GM12801 (cell line): ENCODE data around the gene MLLT3.

Experiments
- TF ChIP-seq, protein P1 (sequence below): IDR thresholded peaks from one replicate; pipeline ENCODE4 v1.5.1; 2011; ENCODE audit warnings: control low read depth; ENCODE audit not compliant: insufficient read length; ENCODE audit errors: extremely low read depth

MLLT3 gene

DNA sequence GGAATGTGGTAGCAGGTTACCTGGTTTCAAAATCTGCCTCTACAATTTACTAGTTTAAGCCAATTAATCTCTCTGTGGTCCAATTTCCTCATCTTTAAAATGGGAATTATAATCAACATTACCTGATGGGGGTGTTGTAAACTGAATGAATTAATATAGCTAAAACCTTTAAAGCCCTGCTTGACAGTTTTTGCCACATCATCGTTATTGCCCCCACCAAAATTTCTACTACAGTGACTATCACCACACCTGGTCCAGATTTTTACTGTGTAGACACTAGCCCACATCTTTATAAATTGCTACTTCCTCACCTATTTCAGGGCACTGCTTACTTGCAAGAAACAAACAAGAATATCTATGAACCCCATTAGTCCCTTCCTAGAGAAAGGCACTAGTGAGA lies 65.0 kb downstream of the MLLT3 start:
- TF ChIP-seq, protein P1, sequence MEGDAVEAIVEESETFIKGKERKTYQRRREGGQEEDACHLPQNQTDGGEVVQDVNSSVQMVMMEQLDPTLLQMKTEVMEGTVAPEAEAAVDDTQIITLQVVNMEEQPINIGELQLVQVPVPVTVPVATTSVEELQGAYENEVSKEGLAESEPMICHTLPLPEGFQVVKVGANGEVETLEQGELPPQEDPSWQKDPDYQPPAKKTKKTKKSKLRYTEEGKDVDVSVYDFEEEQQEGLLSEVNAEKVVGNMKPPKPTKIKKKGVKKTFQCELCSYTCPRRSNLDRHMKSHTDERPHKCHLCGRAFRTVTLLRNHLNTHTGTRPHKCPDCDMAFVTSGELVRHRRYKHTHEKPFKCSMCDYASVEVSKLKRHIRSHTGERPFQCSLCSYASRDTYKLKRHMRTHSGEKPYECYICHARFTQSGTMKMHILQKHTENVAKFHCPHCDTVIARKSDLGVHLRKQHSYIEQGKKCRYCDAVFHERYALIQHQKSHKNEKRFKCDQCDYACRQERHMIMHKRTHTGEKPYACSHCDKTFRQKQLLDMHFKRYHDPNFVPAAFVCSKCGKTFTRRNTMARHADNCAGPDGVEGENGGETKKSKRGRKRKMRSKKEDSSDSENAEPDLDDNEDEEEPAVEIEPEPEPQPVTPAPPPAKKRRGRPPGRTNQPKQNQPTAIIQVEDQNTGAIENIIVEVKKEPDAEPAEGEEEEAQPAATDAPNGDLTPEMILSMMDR = no peak

DNA sequence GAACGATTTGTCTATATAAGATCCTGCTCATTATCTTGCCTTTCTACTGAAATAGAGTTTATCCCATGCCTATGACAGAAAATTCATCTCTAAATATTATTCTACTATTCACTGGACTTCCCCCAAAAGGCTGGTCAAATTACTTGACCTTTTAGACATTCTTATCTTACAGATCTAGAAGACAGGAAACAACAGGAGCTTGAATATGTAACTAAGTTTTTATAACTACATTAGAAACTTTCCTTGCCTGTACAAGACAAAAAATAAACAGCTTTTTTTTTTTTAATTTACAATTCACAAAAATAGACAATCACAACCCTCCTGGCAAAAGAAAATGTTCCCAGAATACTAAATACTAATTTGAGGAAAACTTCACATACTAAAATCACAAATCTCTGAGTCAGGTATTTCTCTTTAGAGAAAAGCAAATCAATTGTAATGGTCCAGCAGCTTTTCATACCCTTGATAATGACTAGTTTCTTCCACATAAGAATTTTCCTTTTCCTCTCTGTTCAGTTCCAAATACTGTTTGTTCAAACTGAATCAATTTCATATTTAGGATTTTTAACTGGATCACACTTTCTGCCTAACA lies 68.6 kb downstream of the MLLT3 start:
- TF ChIP-seq, protein P1 = no peak

DNA sequence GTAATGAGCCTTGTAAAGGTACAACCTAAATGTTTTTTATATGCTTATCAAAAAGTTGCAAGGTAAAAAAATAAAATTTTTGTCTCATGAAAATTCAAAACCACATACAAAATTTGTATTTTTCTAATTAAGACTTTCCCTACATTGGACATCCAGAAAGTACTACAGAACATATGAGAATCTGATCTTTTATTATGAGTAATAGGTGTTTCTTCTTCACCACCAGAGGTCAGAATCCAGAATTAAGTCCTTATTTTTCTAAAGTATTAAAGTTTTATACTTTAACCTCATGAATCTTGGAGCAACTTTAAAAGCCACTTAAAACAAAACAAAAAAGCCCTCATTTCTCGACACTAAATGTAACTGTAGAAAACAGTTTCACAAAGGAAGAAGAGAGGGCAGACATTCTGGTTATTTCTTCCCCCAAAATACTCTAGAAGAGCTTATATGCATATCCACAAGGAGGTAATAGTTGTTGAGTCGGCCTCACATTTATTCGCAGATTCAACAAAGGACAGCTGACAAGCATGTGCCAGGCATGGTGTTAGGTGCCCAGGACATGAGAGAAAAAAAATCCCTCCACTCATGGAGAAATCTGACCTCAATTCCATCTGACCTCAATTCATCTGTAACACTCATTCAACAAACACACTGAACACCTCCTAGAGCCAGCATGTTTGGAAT lies 69.3 kb downstream of the MLLT3 start:
- TF ChIP-seq, protein P1 = no peak

DNA sequence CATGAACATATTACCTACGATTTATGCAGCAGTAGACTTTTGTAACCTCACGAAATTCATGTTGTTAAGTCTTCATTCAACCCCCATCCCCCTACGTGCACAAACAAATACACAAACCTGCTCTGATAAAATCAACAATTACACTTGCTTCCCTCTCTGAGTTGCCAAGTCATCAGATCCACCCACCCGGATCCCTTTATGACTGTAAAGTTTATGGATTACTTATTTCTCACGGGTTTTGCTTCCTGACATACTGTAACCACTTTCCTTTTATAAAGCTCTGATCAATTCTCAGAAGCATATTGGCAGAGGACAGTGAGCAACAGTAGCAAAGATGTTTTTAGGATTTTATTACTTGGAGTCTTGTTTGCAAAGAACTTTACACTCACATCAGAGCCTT lies 70.5 kb downstream of the MLLT3 start:
- TF ChIP-seq, protein P1 = no peak

DNA sequence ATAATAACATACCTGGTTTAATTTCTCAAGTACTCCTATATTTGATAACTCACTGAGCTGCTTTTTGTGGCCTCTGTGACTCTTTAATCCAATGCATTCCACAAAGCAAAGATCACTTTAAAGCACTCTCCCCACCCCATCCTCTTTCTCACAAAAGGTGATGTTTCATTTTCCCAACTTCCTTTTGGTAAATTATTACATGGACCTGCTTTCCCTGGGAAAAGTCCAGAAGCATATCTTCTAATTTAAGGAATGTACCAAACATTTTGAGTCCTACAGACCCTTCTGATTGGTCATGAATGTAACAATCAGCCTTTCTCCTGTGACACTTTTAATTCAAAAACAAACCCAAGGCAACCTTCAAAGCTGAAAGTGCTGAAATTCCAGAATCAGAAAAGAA lies 71.1 kb downstream of the MLLT3 start:
- TF ChIP-seq, protein P1 = no peak

DNA sequence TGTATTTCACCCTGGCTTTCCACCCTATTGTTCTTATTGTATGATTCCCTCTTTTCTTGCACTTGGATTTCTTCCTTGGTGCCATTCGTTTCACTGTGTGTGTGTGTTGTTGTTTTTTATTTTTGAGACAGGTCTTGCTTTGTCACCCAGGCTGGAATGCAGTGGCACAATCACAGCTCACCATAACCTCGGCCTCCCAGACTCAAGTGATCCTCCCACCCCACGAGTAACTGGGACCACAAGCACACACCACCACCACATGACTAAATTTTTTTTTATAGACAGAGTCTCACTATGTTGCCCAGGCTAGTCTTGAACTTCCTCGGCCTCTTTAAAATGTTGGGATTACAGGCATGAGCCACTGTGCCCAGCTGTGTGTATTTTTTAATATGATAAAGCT lies 72.0 kb downstream of the MLLT3 start:
- TF ChIP-seq, protein P1 = no peak

DNA sequence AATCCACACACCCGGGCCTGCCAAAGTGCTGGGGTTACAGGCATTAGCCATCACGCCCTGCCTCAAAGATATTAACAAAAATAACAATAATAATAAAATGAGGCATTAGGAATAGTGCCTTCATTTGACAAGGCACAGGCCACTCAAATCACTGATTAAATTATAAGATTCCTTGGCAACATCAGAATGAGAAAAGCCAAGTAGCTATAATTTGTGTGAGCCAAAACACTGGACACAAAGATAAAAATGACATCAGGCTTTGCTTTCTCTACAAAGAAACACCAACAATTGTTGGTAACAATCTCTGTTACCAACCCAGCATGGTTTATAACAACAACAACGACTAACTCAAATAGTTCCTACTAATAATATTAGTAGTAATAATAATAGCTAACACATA lies 73.2 kb downstream of the MLLT3 start:
- TF ChIP-seq, protein P1 = no peak
